HG03558 (cell line): Measurements from ENCODE around the gene SH3BP2.

Experiments
- ATAC-seq: cut with Tn5 transposase; IDR thresholded peaks from one replicate; pipeline ENCODE4 v1.9.1; 2021; ENCODE audit warnings: moderate number of reproducible peaks; ENCODE audit not compliant: unreplicated experiment; ENCODE audit errors: extremely low read depth

Gene SH3BP2

GRCh38 chr4:2848449-2848848, 55.6 kb downstream of the SH3BP2 start:
- ATAC-seq, result no peak

DNA sequence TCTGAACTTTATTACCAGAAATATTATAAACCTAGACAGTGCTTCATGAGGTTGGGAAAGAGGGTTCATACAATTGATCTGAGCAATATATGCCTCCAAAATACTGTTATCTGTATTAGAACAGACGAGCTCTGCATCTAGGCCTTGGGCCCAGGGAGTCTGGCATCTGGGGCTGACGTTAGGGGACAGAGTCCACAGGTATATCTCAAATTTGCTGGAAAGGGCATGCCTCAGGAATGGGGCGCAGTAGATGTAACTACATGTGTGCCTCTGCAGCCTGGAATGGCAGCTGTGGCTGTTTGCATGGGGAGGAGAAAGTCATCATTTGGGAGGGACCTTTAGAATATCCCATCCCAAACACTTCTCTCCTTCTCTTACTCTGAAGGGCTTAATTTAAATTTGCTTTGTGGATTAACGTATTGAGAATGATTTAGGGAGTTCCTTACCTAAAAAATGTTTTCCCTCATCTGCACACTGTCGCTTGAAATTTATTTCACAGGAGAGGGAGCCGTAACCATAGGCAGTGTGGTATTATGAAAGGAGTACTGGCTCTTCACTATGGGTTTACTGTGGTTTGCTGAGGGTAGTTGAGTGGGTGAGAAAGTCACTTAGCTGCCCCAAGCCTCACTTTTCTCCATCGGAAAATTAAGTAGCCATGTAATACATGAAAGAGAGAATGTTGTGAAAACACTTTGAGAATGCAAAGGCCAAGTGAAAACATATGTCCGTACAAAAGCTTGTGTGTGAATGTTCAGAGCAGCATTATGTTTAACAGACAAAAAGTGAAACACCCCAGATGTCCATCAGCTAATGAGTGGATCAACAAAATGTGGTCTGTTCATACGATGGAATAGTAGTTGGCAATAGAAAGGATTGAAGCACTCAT, 56.6 kb downstream of the SH3BP2 start:
- ATAC-seq, result no peak

GRCh38 chr4:2850966-2851798, 58.3 kb downstream of the SH3BP2 start:
- ATAC-seq, result no peak

- no peak for ATAC-seq
Measured at GRCh38 chr4:2852481-2852921, 59.6 kb downstream of the SH3BP2 start.

GRCh38 chr4:2855584-2855983, 62.7 kb downstream of the SH3BP2 start:
- no peak for ATAC-seq

DNA sequence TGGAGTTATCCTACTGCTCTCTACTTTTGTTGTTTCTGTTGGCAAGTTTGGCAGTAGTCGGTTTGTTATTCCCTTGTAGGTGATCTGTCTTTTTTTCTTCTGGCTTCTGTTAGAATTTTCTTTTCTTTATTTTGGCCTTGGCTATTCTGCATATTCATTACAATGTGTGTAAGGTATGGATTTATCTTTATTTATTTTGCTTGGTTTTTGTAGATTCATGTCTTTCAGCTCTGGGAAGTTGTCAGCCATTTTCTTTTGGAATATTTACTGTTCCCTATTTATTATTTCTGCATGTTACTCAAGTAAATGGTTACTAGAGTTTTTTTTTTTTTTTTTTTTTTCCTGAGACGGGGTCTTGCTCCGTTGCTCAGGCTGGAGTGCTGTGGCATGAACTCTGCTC, 63.4 kb downstream of the SH3BP2 start:
- ATAC-seq, result no peak

GRCh38 chr4:2857349-2857927, 64.6 kb downstream of the SH3BP2 start:
- ATAC-seq, result no peak

- no peak for ATAC-seq
Measured at GRCh38 chr4:2858451-2859217, 65.7 kb downstream of the SH3BP2 start.

GRCh38 chr4:2859514-2859913, 66.6 kb downstream of the SH3BP2 start:
- ATAC-seq, result no peak

DNA sequence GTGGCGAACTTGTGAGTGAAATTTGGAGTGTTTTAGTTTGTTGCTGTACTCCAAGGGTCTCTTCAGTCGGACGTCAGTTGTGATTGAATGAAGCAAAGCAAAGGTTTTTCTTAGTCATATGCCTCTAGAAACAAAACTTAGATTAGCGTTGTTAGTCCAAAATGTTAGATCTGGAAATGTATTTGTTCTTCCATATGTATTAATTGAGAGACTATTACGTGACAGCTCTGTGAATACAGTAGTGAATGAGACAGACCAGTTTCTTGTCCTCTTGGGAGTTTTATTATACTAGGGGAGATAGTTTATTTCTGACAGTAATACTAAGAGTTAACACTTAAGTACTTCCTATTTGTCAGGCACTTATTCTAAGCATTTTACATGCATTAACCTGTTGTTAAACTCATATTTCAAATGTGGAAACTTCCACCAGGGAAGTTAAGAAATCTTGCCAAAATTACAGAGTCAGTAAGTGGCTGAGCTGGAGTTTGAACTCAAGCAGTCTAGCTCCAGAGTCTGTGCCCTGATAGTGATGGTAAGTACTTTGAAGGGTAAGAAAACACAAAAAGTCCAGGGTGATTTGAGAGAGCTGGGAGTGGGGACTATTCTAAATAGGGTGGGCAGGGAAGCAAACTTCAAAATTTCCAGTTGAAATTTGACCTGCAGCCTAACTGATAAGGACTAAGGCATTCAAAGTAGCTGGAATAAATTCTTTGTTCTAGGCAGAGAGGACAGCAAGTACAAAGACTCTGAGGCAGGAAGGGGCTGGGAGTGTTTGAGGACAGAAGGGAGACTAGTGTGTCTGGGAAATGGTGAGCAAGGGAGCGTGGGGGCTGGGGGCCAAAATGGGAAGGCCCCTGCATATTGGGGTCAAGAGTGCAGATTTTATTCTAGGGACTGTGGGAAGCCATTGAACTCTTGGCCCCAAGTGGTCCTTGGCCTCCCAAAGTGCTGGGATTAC, 67.8 kb downstream of the SH3BP2 start:
- ATAC-seq, result no peak

DNA sequence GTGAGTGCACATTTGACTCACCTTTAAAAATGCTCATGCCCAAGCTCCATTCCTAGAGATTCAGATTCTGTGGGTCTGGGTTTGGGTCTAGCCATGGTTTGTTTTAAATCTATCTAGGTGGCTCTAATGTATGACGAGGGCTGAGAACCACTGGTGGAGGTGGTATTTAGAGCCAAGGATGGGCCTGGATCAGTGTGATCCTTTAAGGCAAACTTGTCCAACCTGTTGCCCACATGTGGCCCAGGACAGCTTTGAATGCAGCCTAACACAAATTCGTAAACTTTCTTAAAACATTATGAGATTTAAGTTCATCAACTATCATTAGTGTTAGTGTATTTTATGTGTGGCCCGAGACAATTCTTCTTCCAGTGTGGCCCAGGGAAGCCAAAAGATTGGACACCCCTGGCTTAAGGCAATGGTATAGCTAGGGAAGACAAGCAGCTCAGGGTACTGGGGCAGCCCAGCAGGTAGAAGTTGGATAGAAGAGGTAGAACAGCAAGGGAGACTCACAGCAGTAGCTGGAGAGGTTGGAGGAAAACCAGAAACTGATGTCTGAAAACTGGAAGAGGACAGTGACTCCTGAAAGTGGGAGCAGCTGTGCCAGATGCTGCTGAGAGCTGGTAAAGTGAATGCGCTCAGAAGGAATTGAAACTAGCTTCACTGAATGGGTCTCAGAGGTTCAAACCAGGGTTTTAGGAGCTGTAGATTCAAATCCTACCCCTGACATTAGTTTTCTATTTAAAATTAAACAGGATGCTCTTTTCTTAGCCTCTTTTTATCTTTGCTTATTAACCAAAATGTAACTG, 68.9 kb downstream of the SH3BP2 start:
- ATAC-seq, result no peak

DNA sequence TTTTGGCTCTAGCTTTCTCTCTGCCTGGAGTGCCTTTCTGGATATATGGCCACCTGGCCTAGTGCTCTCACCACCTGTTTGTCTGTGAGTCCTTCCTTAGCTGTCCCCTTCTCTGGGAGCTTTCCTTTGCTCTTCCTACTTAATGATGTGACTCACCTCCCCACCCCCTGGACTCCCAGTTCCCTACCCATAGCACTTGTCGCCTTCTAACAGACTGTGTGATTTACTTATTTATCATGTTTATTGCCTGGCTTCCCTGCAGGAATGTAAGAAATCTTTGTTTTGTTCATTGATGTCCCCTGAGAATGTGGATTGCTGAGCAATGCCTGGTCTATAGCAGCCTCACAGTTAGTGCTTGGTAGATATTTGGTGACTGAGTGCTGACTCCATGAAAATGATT, 69.6 kb downstream of the SH3BP2 start:
- no peak for ATAC-seq

DNA sequence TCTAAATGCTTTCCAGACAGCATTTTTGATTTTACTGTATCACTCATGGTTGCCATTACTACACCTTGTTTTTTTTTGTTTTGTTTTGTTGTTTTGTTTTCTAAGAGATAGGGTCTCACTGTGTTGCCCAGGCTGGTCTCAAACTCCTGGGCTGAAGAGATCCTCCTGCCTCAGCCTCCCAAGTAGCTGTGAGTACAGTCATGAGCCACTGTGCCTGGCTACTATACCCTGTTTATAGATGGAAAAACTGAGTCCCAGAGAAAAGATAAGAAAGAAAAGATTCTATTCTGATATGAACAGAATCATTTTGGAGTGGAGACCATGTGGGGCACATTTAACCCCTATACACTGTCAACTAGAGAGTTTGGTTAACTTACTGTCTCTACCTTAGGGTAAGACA, 70.8 kb downstream of the SH3BP2 start:
- no peak for ATAC-seq

DNA sequence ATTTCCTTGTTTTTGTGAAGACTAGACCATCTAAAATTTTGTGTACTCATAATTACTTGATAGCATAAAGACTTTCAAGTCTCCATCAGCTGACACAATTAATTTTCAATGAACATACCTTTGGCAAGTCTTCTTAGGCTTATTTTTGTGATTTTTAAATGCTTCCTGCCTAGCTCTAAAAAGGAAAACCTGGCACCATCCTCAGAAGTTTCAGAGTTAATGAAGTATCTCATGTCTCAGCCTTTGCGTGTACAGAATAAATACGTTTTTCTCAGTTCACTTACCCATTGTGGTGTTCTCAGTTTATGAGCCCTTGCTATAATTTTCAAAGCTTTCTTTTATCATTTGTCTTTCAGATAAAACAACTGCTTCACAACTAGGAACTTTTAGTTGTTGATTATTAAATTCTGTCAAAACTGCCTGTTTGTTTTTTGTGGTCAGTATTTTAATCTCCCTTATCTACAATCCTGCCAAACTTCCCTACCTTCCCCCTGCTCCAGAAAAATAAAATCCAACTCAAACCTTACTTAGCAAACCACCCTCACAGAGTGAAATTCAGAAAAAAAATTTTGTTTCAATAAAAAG, 72.4 kb downstream of the SH3BP2 start:
- ATAC-seq, result no peak

GRCh38 chr4:2866160-2866861, 73.4 kb downstream of the SH3BP2 start:
- ATAC-seq, result no peak

DNA sequence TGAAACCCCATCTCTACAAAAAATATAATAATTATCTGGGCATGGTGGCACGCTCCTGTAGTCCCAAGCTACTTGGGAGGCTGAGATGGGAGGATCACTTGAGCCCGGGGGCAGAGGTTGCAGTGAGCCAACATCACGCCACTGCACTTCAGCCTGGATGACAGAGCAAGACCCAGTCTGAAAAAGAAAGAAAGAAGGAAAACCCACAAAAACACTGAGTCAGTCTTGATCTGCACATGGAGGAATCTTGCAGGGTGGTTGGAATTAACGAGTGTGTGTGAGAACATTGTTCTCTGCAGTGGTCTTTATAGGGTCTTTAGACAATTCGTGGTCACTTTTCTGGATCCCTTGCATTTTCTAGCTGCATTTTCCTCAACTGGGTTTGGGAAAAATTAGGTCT, 74.0 kb downstream of the SH3BP2 start:
- no peak for ATAC-seq

- ATAC-seq, result no peak
Measured at GRCh38 chr4:2867758-2868491, 75.0 kb downstream of the SH3BP2 start.
